Breast epithelium (tissue), 4 donors: ENCODE data around the gene CTIF. TPM values are rescaled to one million over a fixed set of nuclear protein-coding genes. Genes with fewer than 3 reads are reported as not detected.

Experiments used
- DNase-seq, 2 donors: peaks; one replicate each; pipeline ENCODE4 v3.0.0-alpha.2; 2019; ENCODE audit warnings: low spot score in 2 of 2
- H3K27ac ChIP-seq, 2 donors: fragments of 200-600 bp; sonication (generic) in 1 of 2; one replicate each; pipeline ENCODE4 v1.5.1; 2016 to 2019; ENCODE audit warnings: mild to moderate bottlenecking in 1 of 2
- H3K27me3 ChIP-seq, 2 donors: fragments of 200-600 bp; sonication (generic) in 1 of 2; one replicate each; pipeline versions ENCODE4 v1.5.1 to v1.6.0; 2017 to 2019; ENCODE audit warnings: control low read depth in 1 of 2, mild to moderate bottlenecking in 1 of 2
- H3K36me3 ChIP-seq: fragments of 200-600 bp; one replicate; pipeline ENCODE4 v1.5.1; 2019
- H3K4me1 ChIP-seq, 2 donors: fragments of 200-600 bp; sonication (generic); one replicate each; pipeline ENCODE4 v1.5.1; 2016 to 2019; ENCODE audit warnings: control low read depth in 1 of 2
- H3K4me3 ChIP-seq, 3 donors: fragments of 200-600 bp; sonication (generic); 1 replicate in 2 of 3; 2 replicates in 1 of 3; pipeline ENCODE4 v1.5.1; 2016 to 2019; ENCODE audit warnings: mild to moderate bottlenecking in 3 of 3, moderate library complexity in 2 of 3
- H3K9me3 ChIP-seq, 2 donors: fragments of 200-600 bp; sonication (generic) in 1 of 2; one replicate each; pipeline ENCODE4 v1.5.1; 2016 to 2019; ENCODE audit warnings: control low read depth in 1 of 2
- CTCF ChIP-seq, 3 donors: fragments of 450-650 bp; IDR thresholded peaks; one replicate each; pipeline ENCODE4 v1.5.1; 2016 to 2017; ENCODE audit warnings: antibody characterized with exemption in 3 of 3, mild to moderate bottlenecking in 3 of 3, moderate library complexity in 3 of 3
- POLR2A ChIP-seq: fragments of 450-650 bp; IDR thresholded peaks from one replicate; pipeline ENCODE4 v1.6.1; 2016; ENCODE audit warnings: antibody characterized with exemption, mild to moderate bottlenecking, moderate library complexity
- POLR2AphosphoS5 ChIP-seq, 3 donors: sonication (generic); formaldehyde crosslinking; IDR thresholded peaks; one replicate each; pipeline ENCODE4 v1.6.1; 2017; ENCODE audit warnings: antibody characterized with exemption in 3 of 3
- intact Hi-C: fragments of 100-400 bp; cut with DNase I; formaldehyde crosslinking; loops from one replicate; pipeline ENCODE4 v1.15.1; 2023; ENCODE audit warnings: low total_unique reads
- total RNA-seq, 3 donors: library from RNA; depleted of rRNA; stranded (reverse); fragments of >200 nt; gene quantifications; one replicate each; pipeline ENCODE4 v1.1.0, GENCODE V29; 2016

Gene CTIF
- total RNA-seq, 3 donors from 2014 or later = 28.8 to 78.9 (median 32.6) TPM

- H3K4me1 ChIP-seq = peaks cover 0 to 3% of the 10 kb centered on the region in 2 donors
- H3K27ac ChIP-seq = no peak overlapping the region
These were observed 144.4 kb downstream of the CTIF start for GRCh38 chr18:48683197-48683596.

GRCh38 chr18:48683661-48684060 is 144.8 kb downstream of the CTIF start:
- H3K4me1 ChIP-seq = peaks cover 0 to 3% of the 10 kb centered on the region in 2 donors
- H3K27me3 ChIP-seq = no peaks in the 10 kb centered on the region
- intact Hi-C loops = no loop called here
- no peak for DNase-seq
- no peak overlapping the region for H3K4me3 ChIP-seq
- TF ChIP-seq POLR2AphosphoS5 (IDR thresholded peaks at IDR 0.05) (no peak), POLR2A (no peak), CTCF (IDR thresholded peaks at IDR 0.05) (no peak)
- no peaks in the 10 kb centered on the region for H3K9me3 ChIP-seq
- H3K27ac ChIP-seq = no peak overlapping the region
- no peaks in the 10 kb centered on the region for H3K36me3 ChIP-seq

More at GRCh38 chr18:48683197-48683596, 144.4 kb downstream of the CTIF start:
- H3K4me3 ChIP-seq = no peak overlapping the region
- H3K9me3 ChIP-seq = no peaks in the 10 kb centered on the region
- H3K27me3 ChIP-seq = no peaks in the 10 kb centered on the region
- no peak for DNase-seq
- no peaks in the 10 kb centered on the region for H3K36me3 ChIP-seq
- TF ChIP-seq POLR2A = no peak
- TF ChIP-seq POLR2AphosphoS5 (IDR thresholded peaks at IDR 0.05) = no peak
- TF ChIP-seq CTCF (IDR thresholded peaks at IDR 0.05) = no peak
- intact Hi-C loops = no loop called here

GRCh38 chr18:48687346-48688042 is 148.7 kb downstream of the CTIF start:
- H3K4me3 ChIP-seq = no peak overlapping the region
- no peaks in the 10 kb centered on the region for H3K4me1 ChIP-seq
- no peaks in the 10 kb centered on the region for H3K36me3 ChIP-seq
- H3K27ac ChIP-seq = no peak overlapping the region
- H3K9me3 ChIP-seq = no peaks in the 10 kb centered on the region
- no peaks in the 10 kb centered on the region for H3K27me3 ChIP-seq
- TF ChIP-seq CTCF (IDR thresholded peaks at IDR 0.05) = no peak
- no peak for TF ChIP-seq POLR2AphosphoS5 (IDR thresholded peaks at IDR 0.05)
- TF ChIP-seq POLR2A = no peak
- no peak for DNase-seq
- intact Hi-C loops = no loop called here

- H3K4me1 ChIP-seq = no peaks in the 10 kb centered on the region
- DNase-seq = no peak
- no peak overlapping the region for H3K4me3 ChIP-seq
- intact Hi-C loops = no loop called here
- H3K27me3 ChIP-seq = no peaks in the 10 kb centered on the region
- TF ChIP-seq POLR2A = no peak
- TF ChIP-seq POLR2AphosphoS5 (IDR thresholded peaks at IDR 0.05) = no peak
- TF ChIP-seq CTCF (IDR thresholded peaks at IDR 0.05) = no peak
- H3K9me3 ChIP-seq = no peaks in the 10 kb centered on the region
- H3K27ac ChIP-seq = no peak overlapping the region
- H3K36me3 ChIP-seq = no peaks in the 10 kb centered on the region
These were observed 150.1 kb downstream of the CTIF start for GRCh38 chr18:48688961-48689360.

GRCh38 chr18:48689548-48689947 is 150.7 kb downstream of the CTIF start:
- no peaks in the 10 kb centered on the region for H3K27me3 ChIP-seq
- no peak overlapping the region for H3K27ac ChIP-seq
- no peaks in the 10 kb centered on the region for H3K4me1 ChIP-seq
- no peaks in the 10 kb centered on the region for H3K36me3 ChIP-seq
- no peak for DNase-seq
- TF ChIP-seq POLR2A = no peak
- no peak for TF ChIP-seq POLR2AphosphoS5 (IDR thresholded peaks at IDR 0.05)
- no peak for TF ChIP-seq CTCF (IDR thresholded peaks at IDR 0.05)
- intact Hi-C loops = no loop called here
- H3K4me3 ChIP-seq = no peak overlapping the region
- no peaks in the 10 kb centered on the region for H3K9me3 ChIP-seq
